GM18502 (cell line): Measurements from ENCODE around the gene LZTR1.
A peak's percentile ranks its signal among the peaks of the same experiment; 100 is the strongest.

Experiments used
- ATAC-seq: cut with Tn5 transposase; IDR thresholded peaks from one replicate; pipeline ENCODE4 v1.9.1; 2021; ENCODE audit warnings: mild to moderate bottlenecking; ENCODE audit not compliant: unreplicated experiment, poor library complexity

Gene LZTR1

GRCh38 chr22:20979243-20979809 lies 2.8 kb upstream of the LZTR1 start:
- no peak for ATAC-seq

GRCh38 chr22:20979940-20980453 lies 2.1 kb upstream of the LZTR1 start:
- ATAC-seq = no peak

- ATAC-seq = no peak
Observed at GRCh38 chr22:20980523-20980922, 1.6 kb upstream of the LZTR1 start.

- ATAC-seq = no peak
Observed at GRCh38 chr22:20980938-20981722, 967 bp upstream of the LZTR1 start.

- peak; percentile 25 for ATAC-seq
Observed at GRCh38 chr22:20982563-20982882, 426 bp downstream of the LZTR1 start.

- ATAC-seq = no peak
Observed at GRCh38 chr22:20983081-20983771, 1.1 kb downstream of the LZTR1 start.

- ATAC-seq = no peak
Observed at GRCh38 chr22:20985720-20986119, 3.6 kb downstream of the LZTR1 start.

GRCh38 chr22:20986365-20986764 lies 4.3 kb downstream of the LZTR1 start:
- no peak for ATAC-seq

GRCh38 chr22:20987375-20987774 lies 5.3 kb downstream of the LZTR1 start:
- no peak for ATAC-seq

- ATAC-seq = no peak
Observed at GRCh38 chr22:20988573-20989322, 6.7 kb downstream of the LZTR1 start.

GRCh38 chr22:20989323-20990138 lies 7.4 kb downstream of the LZTR1 start:
- ATAC-seq = no peak

- no peak for ATAC-seq
Observed at GRCh38 chr22:20990184-20991180, 8.4 kb downstream of the LZTR1 start.

GRCh38 chr22:20991252-20992055 lies 9.4 kb downstream of the LZTR1 start:
- no peak for ATAC-seq

GRCh38 chr22:20992056-20992442 lies 10.0 kb downstream of the LZTR1 start:
- no peak for ATAC-seq

GRCh38 chr22:20992456-20993303 lies 10.6 kb downstream of the LZTR1 start:
- no peak for ATAC-seq

GRCh38 chr22:20993304-20994127 lies 11.4 kb downstream of the LZTR1 start:
- no peak for ATAC-seq
